ENCODE data around the gene KLHL25. TPM values are rescaled to one million over a fixed set of nuclear protein-coding genes. Genes with fewer than 3 reads are reported as not detected.
"Not testable (repeated sequence)": the region's sequence is repeated elsewhere in the genome, so short reads cannot be mapped to it uniquely, and the experiment has no call there.

KLHL25 gene
- total and polyA plus RNA-seq, 5 donors from 2014 or later: 0.76 to 8.8 (median 1.5) TPM

DNA sequence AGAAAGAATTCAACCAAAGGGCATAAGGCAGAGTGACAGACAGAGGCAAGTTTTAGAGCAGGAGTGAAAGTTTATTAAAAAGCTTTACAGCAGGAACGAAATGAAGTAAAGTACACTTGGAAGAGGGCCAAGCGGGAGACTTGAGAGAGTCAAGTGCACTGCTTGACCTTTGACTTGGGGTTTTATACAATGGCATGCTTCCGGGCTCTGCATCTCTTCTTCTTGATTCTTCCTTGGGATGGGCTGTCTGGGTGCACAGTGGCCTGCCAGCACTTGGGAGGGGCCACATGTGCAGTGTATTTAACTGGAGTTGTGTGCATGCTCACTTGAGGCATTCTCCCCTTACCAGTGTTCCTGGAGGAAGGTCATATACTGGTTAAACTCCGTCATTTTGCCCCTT lies 30.4 kb upstream of the KLHL25 start:
- no peak for ATAC-seq (ENCODE audit: low read depth in 2 of 2)
- Mint-ChIP-seq H3K4me1 (no peaks in the 10 kb centered on the region), H3K9me3 (no peaks in the 10 kb centered on the region), H3K36me3 (no peaks in the 10 kb centered on the region), H3K27me3 (peaks cover 11% of the 10 kb centered on the region), H3K4me3 (no peak overlapping the region), H3K27ac (no peak overlapping the region)
- H3K27ac ChIP-seq (ENCODE audit: insufficient read depth, low read length, poor library complexity, severe bottlenecking): no peak overlapping the region
- peaks cover 2% of the 10 kb centered on the region for H3K27me3 ChIP-seq (ENCODE audit: control insufficient read depth, insufficient read depth, low read length)
- H3K9me3 ChIP-seq (ENCODE audit: control insufficient read depth in 2 of 2, low read length in 2 of 2): no peaks in the 10 kb centered on the region
- no peak overlapping the region for H3K4me3 ChIP-seq (ENCODE audit: low read depth, low read length)
- no peak for DNase-seq
- H3K36me3 ChIP-seq (ENCODE audit: control insufficient read depth, insufficient read depth, low read length): no peaks in the 10 kb centered on the region
- H3K4me1 ChIP-seq (ENCODE audit: control insufficient read depth, insufficient read depth, low read length, poor library complexity, severe bottlenecking): no peaks in the 10 kb centered on the region

DNA sequence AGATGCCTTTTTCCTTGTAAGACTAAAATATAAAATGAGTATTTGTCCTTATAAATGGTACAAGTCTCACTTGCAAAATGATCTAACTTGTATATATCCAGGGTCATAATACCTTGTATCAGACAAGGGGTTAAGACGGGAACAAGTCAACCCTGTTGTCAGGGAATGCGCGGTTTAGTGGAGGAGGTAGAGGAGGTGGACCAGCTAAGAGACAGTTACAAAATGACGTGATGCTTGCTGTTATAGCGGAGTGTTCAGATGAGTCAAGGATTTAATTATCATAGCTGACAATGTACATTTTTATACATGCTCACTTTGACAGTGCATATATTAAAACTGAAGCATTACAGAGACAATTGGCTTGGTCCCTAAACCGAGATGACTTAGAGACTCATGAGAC lies 26.8 kb upstream of the KLHL25 start:
- Mint-ChIP-seq H3K36me3 (no peaks in the 10 kb centered on the region), H3K9me3 (no peaks in the 10 kb centered on the region), H3K4me1 (no peaks in the 10 kb centered on the region), H3K27me3 (peaks cover 14% of the 10 kb centered on the region), H3K27ac (no peak overlapping the region), H3K4me3 (no peak overlapping the region)
- DNase-seq: no peak
- Histone ChIP-seq H3K4me3 (ENCODE audit: low read depth, low read length) (no peak overlapping the region), H3K4me1 (ENCODE audit: control insufficient read depth, insufficient read depth, low read length, poor library complexity, severe bottlenecking) (no peaks in the 10 kb centered on the region), H3K27ac (ENCODE audit: insufficient read depth, low read length, poor library complexity, severe bottlenecking) (no peak overlapping the region), H3K9me3 (ENCODE audit: control insufficient read depth in 2 of 2, low read length in 2 of 2) (no peaks in the 10 kb centered on the region), H3K27me3 (ENCODE audit: control insufficient read depth, insufficient read depth, low read length) (peaks cover 2% of the 10 kb centered on the region), H3K36me3 (ENCODE audit: control insufficient read depth, insufficient read depth, low read length) (no peaks in the 10 kb centered on the region)
- ATAC-seq (ENCODE audit: low read depth in 2 of 2): no peak

- H3K9me3 ChIP-seq (ENCODE audit: control insufficient read depth in 2 of 2, low read length in 2 of 2): no peaks in the 10 kb centered on the region
- Mint-ChIP-seq H3K4me1 (no peaks in the 10 kb centered on the region), H3K4me3 (no peak overlapping the region), H3K27me3 (peaks cover 14% of the 10 kb centered on the region), H3K9me3 (no peaks in the 10 kb centered on the region), H3K36me3 (no peaks in the 10 kb centered on the region), H3K27ac (no peak overlapping the region)
- H3K27ac ChIP-seq (ENCODE audit: insufficient read depth, low read length, poor library complexity, severe bottlenecking): no peak overlapping the region
- H3K4me3 ChIP-seq (ENCODE audit: low read depth, low read length): no peak overlapping the region
- no peaks in the 10 kb centered on the region for H3K36me3 ChIP-seq (ENCODE audit: control insufficient read depth, insufficient read depth, low read length)
- DNase-seq (no peak), ATAC-seq (ENCODE audit: low read depth in 2 of 2) (no peak)
- no peaks in the 10 kb centered on the region for H3K4me1 ChIP-seq (ENCODE audit: control insufficient read depth, insufficient read depth, low read length, poor library complexity, severe bottlenecking)
- peaks cover 2% of the 10 kb centered on the region for H3K27me3 ChIP-seq (ENCODE audit: control insufficient read depth, insufficient read depth, low read length)
Measured at GRCh38 chr15:85819938-85820337, 25.2 kb upstream of the KLHL25 start.

- no peak for DNase-seq
- no peak overlapping the region for H3K27ac ChIP-seq (ENCODE audit: insufficient read depth, low read length, poor library complexity, severe bottlenecking)
- no peak for ATAC-seq (ENCODE audit: low read depth in 2 of 2)
- Mint-ChIP-seq H3K4me1 (no peaks in the 10 kb centered on the region), H3K27ac (peak overlapping the region in 1 of 3 donors; percentile 36), H3K4me3 (no peak overlapping the region), H3K27me3 (peaks cover 5% of the 10 kb centered on the region), H3K9me3 (no peaks in the 10 kb centered on the region), H3K36me3 (no peaks in the 10 kb centered on the region)
- H3K27me3 ChIP-seq (ENCODE audit: control insufficient read depth, insufficient read depth, low read length): no peaks in the 10 kb centered on the region
- H3K4me1 ChIP-seq (ENCODE audit: control insufficient read depth, insufficient read depth, low read length, poor library complexity, severe bottlenecking): no peaks in the 10 kb centered on the region
- no peaks in the 10 kb centered on the region for H3K36me3 ChIP-seq (ENCODE audit: control insufficient read depth, insufficient read depth, low read length)
- H3K9me3 ChIP-seq (ENCODE audit: control insufficient read depth in 2 of 2, low read length in 2 of 2): no peaks in the 10 kb centered on the region
- no peak overlapping the region for H3K4me3 ChIP-seq (ENCODE audit: low read depth, low read length)
Measured at GRCh38 chr15:85813234-85813633, 18.5 kb upstream of the KLHL25 start.

GRCh38 chr15:85810075-85810474 lies 15.3 kb upstream of the KLHL25 start:
- Mint-ChIP-seq H3K4me1 (no peaks in the 10 kb centered on the region), H3K9me3 (no peaks in the 10 kb centered on the region), H3K27me3 (peaks cover 4% of the 10 kb centered on the region), H3K27ac (no peak overlapping the region), H3K4me3 (no peak overlapping the region), H3K36me3 (no peaks in the 10 kb centered on the region)
- Histone ChIP-seq H3K27ac (ENCODE audit: insufficient read depth, low read length, poor library complexity, severe bottlenecking) (no peak overlapping the region), H3K27me3 (ENCODE audit: control insufficient read depth, insufficient read depth, low read length) (no peaks in the 10 kb centered on the region), H3K9me3 (ENCODE audit: control insufficient read depth in 2 of 2, low read length in 2 of 2) (no peaks in the 10 kb centered on the region), H3K4me3 (ENCODE audit: low read depth, low read length) (no peak overlapping the region), H3K4me1 (ENCODE audit: control insufficient read depth, insufficient read depth, low read length, poor library complexity, severe bottlenecking) (no peaks in the 10 kb centered on the region), H3K36me3 (ENCODE audit: control insufficient read depth, insufficient read depth, low read length) (no peaks in the 10 kb centered on the region)
- DNase-seq: no peak
- no peak for ATAC-seq (ENCODE audit: low read depth in 2 of 2)

DNA sequence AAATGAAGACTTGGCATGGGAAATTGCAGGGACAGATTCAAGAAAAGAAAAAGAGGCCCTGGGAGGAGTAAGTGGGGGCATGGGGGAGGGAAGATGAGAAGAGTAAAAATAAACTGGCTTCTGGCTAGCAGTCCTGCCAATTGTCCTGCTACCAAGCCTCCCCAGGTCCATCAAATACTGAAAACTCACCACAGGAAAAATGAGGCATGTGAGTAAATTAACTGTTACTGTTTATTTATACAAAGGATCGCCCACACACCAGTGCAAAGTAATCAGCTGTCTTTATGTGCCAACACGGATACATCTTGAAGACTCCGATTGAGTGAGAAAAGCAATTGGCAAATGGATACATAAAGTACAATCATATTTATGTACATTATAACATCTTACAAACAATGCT lies 10.7 kb upstream of the KLHL25 start:
- H3K27me3 ChIP-seq (ENCODE audit: control insufficient read depth, insufficient read depth, low read length): no peaks in the 10 kb centered on the region
- peaks cover 7% of the 10 kb centered on the region for H3K27me3 Mint-ChIP-seq
- no peak overlapping the region for H3K4me3 ChIP-seq (ENCODE audit: low read depth, low read length)
- no peaks in the 10 kb centered on the region for H3K9me3 ChIP-seq (ENCODE audit: control insufficient read depth in 2 of 2, low read length in 2 of 2)
- no peaks in the 10 kb centered on the region for H3K4me1 Mint-ChIP-seq
- DNase-seq (no peak), ATAC-seq (ENCODE audit: low read depth in 2 of 2) (no peak)
- peaks cover 1% of the 10 kb centered on the region for H3K36me3 Mint-ChIP-seq
- H3K9me3 Mint-ChIP-seq: no peaks in the 10 kb centered on the region
- H3K27ac ChIP-seq (ENCODE audit: insufficient read depth, low read length, poor library complexity, severe bottlenecking): no peak overlapping the region
- H3K36me3 ChIP-seq (ENCODE audit: control insufficient read depth, insufficient read depth, low read length): no peaks in the 10 kb centered on the region
- H3K4me3 Mint-ChIP-seq: no peak overlapping the region
- no peaks in the 10 kb centered on the region for H3K4me1 ChIP-seq (ENCODE audit: control insufficient read depth, insufficient read depth, low read length, poor library complexity, severe bottlenecking)
- no peak overlapping the region for H3K27ac Mint-ChIP-seq

DNA sequence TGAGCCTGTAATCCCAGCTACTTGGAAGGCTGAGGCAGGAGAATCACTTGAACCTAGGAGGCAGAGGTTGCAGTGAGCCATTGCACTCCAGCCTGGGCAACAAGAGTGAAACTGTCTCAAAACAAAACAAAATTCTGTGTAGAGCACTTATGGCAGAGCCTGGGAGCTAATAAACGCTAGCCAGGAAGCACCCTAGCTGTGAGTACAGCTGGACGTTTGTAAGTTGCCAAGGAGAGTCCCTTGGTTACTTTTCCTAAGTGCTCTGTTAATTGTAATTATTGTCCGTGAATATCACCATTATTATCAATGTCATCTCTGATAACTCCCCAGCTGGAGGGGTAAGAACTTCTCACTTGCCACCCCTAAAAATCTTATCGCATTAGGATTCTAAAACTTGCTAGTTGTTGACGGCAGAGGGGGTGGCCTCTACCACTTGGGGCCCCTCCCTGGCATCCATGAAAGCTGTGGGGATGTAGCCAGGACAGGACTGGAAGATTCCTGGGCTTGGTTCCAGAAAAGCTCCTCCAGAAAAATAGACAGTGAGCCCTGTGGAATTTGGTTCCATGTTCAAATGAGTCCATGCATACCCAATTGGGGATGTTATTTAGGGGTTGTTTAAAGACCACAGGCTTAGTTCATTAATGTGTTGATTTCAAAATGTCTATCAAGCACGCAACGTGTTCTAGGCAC lies 9.9 kb upstream of the KLHL25 start:
- Mint-ChIP-seq H3K27me3 (peaks cover 7% of the 10 kb centered on the region), H3K9me3 (no peaks in the 10 kb centered on the region), H3K4me1 (no peaks in the 10 kb centered on the region), H3K36me3 (peaks cover 3% of the 10 kb centered on the region), H3K4me3 (no peak overlapping the region), H3K27ac (no peak overlapping the region)
- Histone ChIP-seq H3K27me3 (ENCODE audit: control insufficient read depth, insufficient read depth, low read length) (no peaks in the 10 kb centered on the region), H3K4me3 (ENCODE audit: low read depth, low read length) (no peak overlapping the region), H3K9me3 (ENCODE audit: control insufficient read depth in 2 of 2, low read length in 2 of 2) (no peaks in the 10 kb centered on the region), H3K36me3 (ENCODE audit: control insufficient read depth, insufficient read depth, low read length) (no peaks in the 10 kb centered on the region), H3K27ac (ENCODE audit: insufficient read depth, low read length, poor library complexity, severe bottlenecking) (no peak overlapping the region), H3K4me1 (ENCODE audit: control insufficient read depth, insufficient read depth, low read length, poor library complexity, severe bottlenecking) (no peaks in the 10 kb centered on the region)
- ATAC-seq (ENCODE audit: low read depth in 2 of 2): no peak
- DNase-seq: no peak

DNA sequence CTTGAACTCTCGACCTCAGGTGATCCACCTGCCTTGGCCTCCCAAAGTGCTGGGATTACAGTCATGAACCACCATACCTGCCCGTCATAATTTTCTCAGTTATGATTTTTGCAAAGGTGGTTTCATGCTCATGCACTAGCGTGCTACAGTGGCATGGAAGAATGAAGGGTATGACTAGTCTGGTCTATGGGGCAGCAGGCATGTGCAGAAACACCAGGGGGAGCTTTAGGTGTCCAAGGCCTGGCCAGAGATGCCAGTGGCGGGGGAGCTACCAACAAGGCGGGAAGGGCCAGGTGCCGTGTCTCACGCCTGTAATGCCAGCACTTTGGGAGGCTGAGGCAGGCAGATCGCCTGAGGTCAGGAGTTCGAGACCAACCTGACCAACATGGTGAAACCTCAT lies 7.9 kb upstream of the KLHL25 start:
- not testable (repeated sequence) for DNase-seq; H3K27ac Mint-ChIP-seq; H3K27ac ChIP-seq (ENCODE audit: insufficient read depth, low read length, poor library complexity, severe bottlenecking); H3K9me3 Mint-ChIP-seq; H3K36me3 Mint-ChIP-seq; H3K4me3 ChIP-seq (ENCODE audit: low read depth, low read length); H3K9me3 ChIP-seq (ENCODE audit: control insufficient read depth in 2 of 2, low read length in 2 of 2); H3K4me1 Mint-ChIP-seq; H3K36me3 ChIP-seq (ENCODE audit: control insufficient read depth, insufficient read depth, low read length); H3K4me3 Mint-ChIP-seq; ATAC-seq (ENCODE audit: low read depth in 2 of 2); H3K27me3 ChIP-seq (ENCODE audit: control insufficient read depth, insufficient read depth, low read length); H3K4me1 ChIP-seq (ENCODE audit: control insufficient read depth, insufficient read depth, low read length, poor library complexity, severe bottlenecking)
- peaks cover 15% of the 10 kb centered on the region for H3K27me3 Mint-ChIP-seq
